Ovary (tissue), 9 donors: ENCODE results near the gene NRXN3. TPM values are rescaled to one million over a fixed set of nuclear protein-coding genes. Genes with fewer than 3 reads are reported as not detected.

Source experiments
- DNase-seq, 5 donors: peaks; one replicate each; pipeline ENCODE4 v3.0.0-alpha.2; 2019 to 2020
- H3K27ac ChIP-seq, 2 donors: fragments of 200-600 bp; one replicate each; pipeline versions ENCODE4 v1.5.1 to v1.8.0; 2019 to 2022
- H3K27me3 ChIP-seq: fragments of 200-600 bp; one replicate; pipeline ENCODE4 v1.8.0; 2022
- H3K36me3 ChIP-seq: fragments of 200-600 bp; sonication (generic); one replicate; pipeline ENCODE4 v1.5.1; 2019
- H3K4me1 ChIP-seq: one replicate; pipeline ENCODE4 v1.8.1; 2013; ENCODE audit warnings: mild to moderate bottlenecking, moderate library complexity; ENCODE audit not compliant: insufficient read depth
- H3K4me3 ChIP-seq: fragments of 200-600 bp; sonication (generic); one replicate; pipeline ENCODE4 v1.5.1; 2017
- H3K9me3 ChIP-seq, 2 donors: fragments of 200-600 bp in 1 of 2; sonication (generic) in 1 of 2; one replicate each; pipeline versions ENCODE4 v1.5.1 to v1.8.1; 2013 to 2019; ENCODE audit warnings: mild to moderate bottlenecking in 1 of 2, moderate library complexity in 1 of 2
- EP300 ChIP-seq: sonication (generic); formaldehyde crosslinking; IDR thresholded peaks from one replicate; pipeline ENCODE4 v1.6.1; 2017; ENCODE audit warnings: antibody characterized with exemption
- POLR2A ChIP-seq: fragments of 450-650 bp; IDR thresholded peaks from one replicate; pipeline ENCODE4 v1.6.1; 2017; ENCODE audit warnings: antibody characterized with exemption, mild to moderate bottlenecking, moderate library complexity
- WGBS, 3 donors: extraction: QIAGEN DNeasy Blood & Tissue Kit in 1 of 3; methylation state at CpG; one replicate each; pipeline versions ENCODE4 v1.1.5 to v1.1.7; 2013 to 2017; 5-methylcytosine and 5-hydroxymethylcytosine counted together
- intact Hi-C, 4 donors: fragments of 100-400 bp; cut with DNase I; formaldehyde crosslinking; loops; one replicate each; pipeline versions ENCODE4 v1.11.0 to v1.15.1; 2022 to 2023
- polyA plus RNA-seq, 2 donors: library from polyadenylated mRNA; stranded (reverse); fragments of 200-250 nt in 1 of 2; fragments of 350-450 nt in 1 of 2; fragmentation: Illumina TruSeq in 1 of 2; extraction: RNeasy Lipid Tissue Mini Kit (QIAGEN cat#74804) in 1 of 2; gene quantifications; one replicate each; pipeline ENCODE4 v1.2.3, GENCODE V29; 2013 to 2014
- total RNA-seq, 7 donors: library from RNA; depleted of rRNA in 2 of 7; stranded (reverse); fragments of >200 nt in 2 of 7; fragmentation: NEBNext Ultra II Directional in 3 of 7; extraction: Animal tissue kit (Norgen Biotek cat#: 25700) in 3 of 7; gene quantifications; one replicate each; pipeline versions ENCODE4 v1.1.0 to v1.2.4, GENCODE V29; 2016 to 2023
- TF ChIP-seq, protein P1 (sequence below), 3 donors: fragments of 450-650 bp in 2 of 3; fragments of 200-600 bp in 1 of 3; IDR thresholded peaks; one replicate each; pipeline versions ENCODE4 v1.5.1 to v1.8.0; 2016 to 2022; ENCODE audit warnings: antibody characterized with exemption in 3 of 3, mild to moderate bottlenecking in 1 of 3
- donor health status: DM: no; HTN: no; CAD: no; lungs with moderate emphysema.
- donor health status: DM: no; HTN: no; CAD: no.
- donor health status: Bipolar disorder and iron deficiency.
- donor health status: DM: yes; HTN: yes; CAD: no.
- donor health status: DM: no; HTN: no; CAD: no.
- donor health status: DM: yes; HTN: yes; CAD: no.

Gene NRXN3
- total and polyA plus RNA-seq, 9 donors: 0.28 to 6.2 (median 0.82) TPM

DNA sequence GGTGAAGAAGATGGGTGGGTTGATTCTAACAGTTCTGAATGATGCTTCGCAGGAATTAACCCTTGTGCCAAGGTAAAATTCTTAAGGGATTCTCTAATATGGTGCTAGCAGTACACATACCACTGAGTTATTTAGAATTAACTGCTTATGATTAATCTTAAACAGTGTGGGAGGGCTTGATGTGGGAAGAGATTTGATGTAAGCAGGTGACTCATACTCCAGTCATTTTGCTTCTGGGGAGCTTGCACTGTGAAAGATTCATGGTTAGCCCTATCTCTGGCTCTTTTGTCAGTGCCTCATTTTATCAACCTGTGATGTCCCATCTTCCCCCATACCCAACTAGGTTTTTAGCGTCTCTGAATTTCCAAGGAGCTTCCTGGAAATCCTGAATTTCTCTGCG lies 83.8 kb downstream of the NRXN3 start:
- Histone ChIP-seq H3K9me3 (no peaks in the 10 kb centered on the region), H3K36me3 (no peaks in the 10 kb centered on the region), H3K4me3 (no peak overlapping the region), H3K4me1 (no peaks in the 10 kb centered on the region), H3K27ac (no peak overlapping the region), H3K27me3 (no peaks in the 10 kb centered on the region)
- 81 to 92% (median 83%) methylated on average over 3 of the region's 3 CpGs for WGBS, 3 donors
- intact Hi-C loops: no loop called here
- TF ChIP-seq POLR2A (no peak), EP300 (no peak)
- TF ChIP-seq, protein P1, sequence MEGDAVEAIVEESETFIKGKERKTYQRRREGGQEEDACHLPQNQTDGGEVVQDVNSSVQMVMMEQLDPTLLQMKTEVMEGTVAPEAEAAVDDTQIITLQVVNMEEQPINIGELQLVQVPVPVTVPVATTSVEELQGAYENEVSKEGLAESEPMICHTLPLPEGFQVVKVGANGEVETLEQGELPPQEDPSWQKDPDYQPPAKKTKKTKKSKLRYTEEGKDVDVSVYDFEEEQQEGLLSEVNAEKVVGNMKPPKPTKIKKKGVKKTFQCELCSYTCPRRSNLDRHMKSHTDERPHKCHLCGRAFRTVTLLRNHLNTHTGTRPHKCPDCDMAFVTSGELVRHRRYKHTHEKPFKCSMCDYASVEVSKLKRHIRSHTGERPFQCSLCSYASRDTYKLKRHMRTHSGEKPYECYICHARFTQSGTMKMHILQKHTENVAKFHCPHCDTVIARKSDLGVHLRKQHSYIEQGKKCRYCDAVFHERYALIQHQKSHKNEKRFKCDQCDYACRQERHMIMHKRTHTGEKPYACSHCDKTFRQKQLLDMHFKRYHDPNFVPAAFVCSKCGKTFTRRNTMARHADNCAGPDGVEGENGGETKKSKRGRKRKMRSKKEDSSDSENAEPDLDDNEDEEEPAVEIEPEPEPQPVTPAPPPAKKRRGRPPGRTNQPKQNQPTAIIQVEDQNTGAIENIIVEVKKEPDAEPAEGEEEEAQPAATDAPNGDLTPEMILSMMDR (IDR thresholded peaks at IDR 0.05): no peak
- no peak for DNase-seq

DNA sequence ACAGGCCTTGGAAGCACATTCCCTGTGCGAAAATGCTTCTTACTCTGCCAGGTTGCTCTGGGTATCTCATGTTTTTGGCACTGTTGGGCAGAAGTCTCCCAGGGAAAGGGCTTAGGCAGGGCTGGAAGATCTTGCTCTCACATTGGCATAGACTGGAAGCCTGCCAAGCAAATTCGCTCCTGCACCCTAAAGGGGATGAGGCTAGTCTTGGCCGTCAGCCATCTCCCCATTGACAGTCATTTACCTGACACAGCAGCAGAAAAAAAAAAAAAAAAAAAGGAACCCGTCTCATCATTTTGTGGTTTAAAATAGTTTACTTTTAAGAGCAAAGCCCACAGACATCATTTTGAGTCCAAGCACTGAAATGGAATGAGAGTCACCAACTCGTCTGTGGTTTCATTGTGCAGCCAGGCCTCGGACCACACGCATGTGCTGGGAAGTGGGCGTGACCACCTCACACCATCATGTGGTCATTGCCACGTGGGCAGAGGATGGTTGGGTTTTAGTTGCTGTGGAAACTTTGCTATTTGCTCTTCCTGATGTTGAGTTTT lies 84.8 kb downstream of the NRXN3 start:
- intact Hi-C loops: no loop called here
- no peaks in the 10 kb centered on the region for H3K4me1 ChIP-seq
- no peaks in the 10 kb centered on the region for H3K36me3 ChIP-seq
- 56 to 68% (median 61%) methylated on average over 9 of the region's 9 CpGs for WGBS, 3 donors
- no peaks in the 10 kb centered on the region for H3K27me3 ChIP-seq
- no peak overlapping the region for H3K4me3 ChIP-seq
- TF ChIP-seq POLR2A (no peak), EP300 (no peak)
- TF ChIP-seq, protein P1 (IDR thresholded peaks at IDR 0.05): no peak
- H3K27ac ChIP-seq: no peak overlapping the region
- H3K9me3 ChIP-seq: no peaks in the 10 kb centered on the region
- DNase-seq: peak in 1 of 5 donors; percentile 18

DNA sequence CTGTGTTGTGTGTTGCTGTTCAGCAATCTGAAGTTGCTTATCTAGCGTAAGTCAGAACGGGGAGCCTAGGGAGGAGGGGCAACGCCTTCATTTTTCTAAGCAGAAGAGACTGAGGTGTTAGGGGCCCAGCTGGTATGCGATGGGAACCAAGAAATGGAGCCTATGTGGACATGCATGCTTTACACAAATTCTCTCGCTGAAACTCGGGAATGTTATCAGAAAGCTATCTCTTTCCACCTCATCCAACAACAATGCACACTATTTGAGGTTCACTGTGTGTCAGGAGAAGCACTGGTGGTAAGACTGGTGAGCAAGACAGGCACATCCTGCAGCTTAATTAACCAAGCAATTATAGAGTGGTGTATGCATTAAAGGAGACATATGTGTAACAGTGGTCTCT lies 89.7 kb downstream of the NRXN3 start:
- TF ChIP-seq, protein P1 (IDR thresholded peaks at IDR 0.05): no peak
- TF ChIP-seq POLR2A (no peak), EP300 (no peak)
- H3K27ac ChIP-seq: no peak overlapping the region
- no peak for DNase-seq
- no peaks in the 10 kb centered on the region for H3K9me3 ChIP-seq
- WGBS, 3 donors: 13 to 47% (median 18%) methylated on average over 6 of the region's 6 CpGs
- intact Hi-C loops: no loop called here
- H3K36me3 ChIP-seq: no peaks in the 10 kb centered on the region
- no peak overlapping the region for H3K4me3 ChIP-seq
- H3K4me1 ChIP-seq: no peaks in the 10 kb centered on the region
- H3K27me3 ChIP-seq: no peaks in the 10 kb centered on the region

DNA sequence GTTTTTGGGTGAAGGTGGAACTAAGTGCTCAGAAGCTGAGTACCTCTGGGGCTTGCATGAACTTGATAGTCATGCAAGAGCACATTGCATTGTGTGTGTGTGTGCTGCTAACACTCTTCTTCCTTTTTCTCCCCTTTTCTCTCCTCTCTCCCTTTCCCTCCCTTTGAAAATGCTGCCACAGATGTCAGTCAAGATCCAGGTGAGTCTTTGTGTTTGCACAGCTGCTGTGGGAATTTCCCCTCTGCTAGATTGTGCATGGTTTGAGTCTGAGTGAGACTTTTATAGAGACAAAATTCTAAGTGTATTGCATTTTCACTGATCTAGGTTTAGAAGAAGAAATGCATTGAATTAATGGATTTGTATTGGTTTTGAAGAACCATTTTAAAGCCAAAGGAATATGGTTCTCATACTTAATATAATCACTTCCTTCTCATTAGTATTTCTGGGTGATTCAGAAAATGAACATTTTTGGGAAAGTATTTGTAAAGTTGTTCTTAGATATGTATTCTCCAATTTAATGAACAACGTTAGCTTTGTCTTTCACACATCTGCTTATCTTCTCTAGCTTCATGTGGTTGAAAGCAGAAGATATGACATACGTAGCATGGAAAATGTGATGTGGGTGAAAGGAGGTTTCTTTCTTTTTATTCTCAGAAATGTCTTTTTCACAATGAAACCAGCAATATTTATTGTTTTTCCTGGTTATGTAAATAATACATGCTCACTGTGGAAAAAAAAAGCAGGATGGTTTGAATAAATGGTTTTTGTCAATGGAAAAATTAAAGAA lies 108.5 kb downstream of the NRXN3 start:
- Histone ChIP-seq H3K36me3 (no peaks in the 10 kb centered on the region), H3K27me3 (no peaks in the 10 kb centered on the region), H3K27ac (no peak overlapping the region), H3K9me3 (no peaks in the 10 kb centered on the region), H3K4me3 (no peak overlapping the region), H3K4me1 (no peaks in the 10 kb centered on the region)
- 41 to 59% (median 41%) methylated on average over 2 of the region's 2 CpGs for WGBS, 3 donors
- intact Hi-C loops: no loop called here
- TF ChIP-seq POLR2A: no peak
- TF ChIP-seq EP300: no peak
- TF ChIP-seq, protein P1 (IDR thresholded peaks at IDR 0.05): no peak
- DNase-seq: no peak
